ENCODE data around the gene SCUBE1. TPM values are rescaled to one million over a fixed set of nuclear protein-coding genes. Genes with fewer than 3 reads are reported as not detected.

SCUBE1 gene
- total RNA-seq, 1 experiment from 2014 or later = not detected

DNA sequence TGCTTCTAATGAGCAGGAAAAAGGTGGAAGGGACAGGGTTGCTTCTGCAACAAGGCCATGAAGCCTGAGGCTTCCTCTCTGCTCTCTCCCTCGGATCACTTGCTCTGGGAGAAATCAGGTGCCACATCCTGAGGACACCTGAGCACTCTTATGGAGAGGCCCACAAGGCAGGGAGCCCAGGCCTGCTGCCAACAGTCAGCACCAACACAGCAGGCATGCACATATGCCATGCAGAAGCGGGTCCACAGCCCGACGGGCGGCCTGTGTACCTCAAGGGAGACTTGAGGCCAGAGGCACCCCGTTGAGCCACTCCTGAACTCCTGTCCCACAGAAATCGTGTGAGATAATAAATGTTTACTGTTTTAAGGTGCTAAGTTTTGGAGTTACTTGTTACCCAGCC is 165.7 kb downstream of the SCUBE1 start:
- no peaks in the 10 kb centered on the region for H3K9me3 ChIP-seq (replicated peaks)
- DNase-seq (ENCODE audit: low read depth in 1 of 2, low spot score in 2 of 2) = no peak

DNA sequence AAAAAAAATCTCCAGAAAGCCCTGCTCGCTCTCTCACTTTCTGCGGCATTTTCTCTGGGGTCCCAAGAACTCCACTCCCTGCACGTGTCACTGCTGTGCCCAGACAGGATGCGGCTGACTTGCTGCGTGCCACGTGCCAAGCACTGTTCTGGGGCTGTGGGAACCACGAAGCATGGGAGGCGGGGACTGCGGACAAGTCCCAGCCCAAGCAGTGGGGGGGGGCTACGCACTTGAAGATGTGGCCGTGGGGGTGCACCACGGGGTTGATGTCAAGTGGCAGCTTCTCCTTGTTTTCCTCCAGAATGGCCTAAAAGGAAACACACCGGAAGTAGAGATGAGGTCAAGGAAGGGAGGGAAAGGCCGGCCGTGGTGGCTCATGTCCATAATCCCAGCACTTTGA is 167.1 kb downstream of the SCUBE1 start:
- no peaks in the 10 kb centered on the region for H3K27me3 ChIP-seq (replicated peaks)
- H3K36me3 ChIP-seq = peaks cover 79% of the 10 kb centered on the region
- H3K27ac ChIP-seq = no peak overlapping the region
- no peak for DNase-seq (ENCODE audit: low read depth in 1 of 2, low spot score in 2 of 2)
- no peaks in the 10 kb centered on the region for H3K4me1 ChIP-seq (replicated peaks)
- H3K9me3 ChIP-seq (replicated peaks) = no peaks in the 10 kb centered on the region
- no peak overlapping the region for H3K4me3 ChIP-seq

More for the DNA sequence above, 165.7 kb downstream of the SCUBE1 start:
- H3K4me1 ChIP-seq (replicated peaks) = no peaks in the 10 kb centered on the region; the same call in 1 of the 2 replicates
- H3K36me3 ChIP-seq = peaks cover 74% of the 10 kb centered on the region
- H3K27me3 ChIP-seq (replicated peaks) = no peaks in the 10 kb centered on the region
- H3K27ac ChIP-seq = no peak overlapping the region
- no peak overlapping the region for H3K4me3 ChIP-seq

- H3K27me3 ChIP-seq (replicated peaks) = no peaks in the 10 kb centered on the region
- no peak for DNase-seq (ENCODE audit: low read depth in 1 of 2, low spot score in 2 of 2)
- no peak overlapping the region for H3K27ac ChIP-seq
- H3K36me3 ChIP-seq = peaks cover 77% of the 10 kb centered on the region
- no peaks in the 10 kb centered on the region for H3K9me3 ChIP-seq (replicated peaks)
- H3K4me1 ChIP-seq (replicated peaks) = no peaks in the 10 kb centered on the region
- H3K4me3 ChIP-seq = no peak overlapping the region
Observed at GRCh38 chr22:43174941-43175531, 168.1 kb downstream of the SCUBE1 start.

- DNase-seq (ENCODE audit: low read depth in 1 of 2, low spot score in 2 of 2) = no peak
- Histone ChIP-seq H3K4me1 (replicated peaks) (no peaks in the 10 kb centered on the region), H3K4me3 (no peak overlapping the region), H3K36me3 (peaks cover 74% of the 10 kb centered on the region), H3K9me3 (replicated peaks) (no peaks in the 10 kb centered on the region), H3K27me3 (replicated peaks) (no peaks in the 10 kb centered on the region), H3K27ac (no peak overlapping the region)
Observed at GRCh38 chr22:43173976-43174720, 169.0 kb downstream of the SCUBE1 start.

GRCh38 chr22:43173566-43173965 is 169.6 kb downstream of the SCUBE1 start:
- no peaks in the 10 kb centered on the region for H3K27me3 ChIP-seq (replicated peaks)
- no peak for DNase-seq (ENCODE audit: low read depth in 1 of 2, low spot score in 2 of 2)
- no peaks in the 10 kb centered on the region for H3K9me3 ChIP-seq (replicated peaks)
- no peak overlapping the region for H3K27ac ChIP-seq
- peaks cover 74% of the 10 kb centered on the region for H3K36me3 ChIP-seq
- H3K4me1 ChIP-seq (replicated peaks) = no peaks in the 10 kb centered on the region
- no peak overlapping the region for H3K4me3 ChIP-seq

- no peak overlapping the region for H3K4me3 ChIP-seq
- H3K9me3 ChIP-seq (replicated peaks) = no peaks in the 10 kb centered on the region
- no peak for DNase-seq (ENCODE audit: low read depth in 1 of 2, low spot score in 2 of 2)
- no peaks in the 10 kb centered on the region for H3K27me3 ChIP-seq (replicated peaks)
- H3K4me1 ChIP-seq (replicated peaks) = no peaks in the 10 kb centered on the region
- H3K27ac ChIP-seq = no peak overlapping the region
- H3K36me3 ChIP-seq = peaks cover 76% of the 10 kb centered on the region
Observed at GRCh38 chr22:43172191-43172590, 171.0 kb downstream of the SCUBE1 start.

- Histone ChIP-seq H3K9me3 (replicated peaks) (no peaks in the 10 kb centered on the region), H3K27me3 (replicated peaks) (no peaks in the 10 kb centered on the region), H3K36me3 (peaks cover 75% of the 10 kb centered on the region), H3K27ac (no peak overlapping the region), H3K4me1 (replicated peaks) (no peaks in the 10 kb centered on the region), H3K4me3 (no peak overlapping the region)
- no peak for DNase-seq (ENCODE audit: low read depth in 1 of 2, low spot score in 2 of 2)
Observed at GRCh38 chr22:43171607-43172006, 171.6 kb downstream of the SCUBE1 start.

DNA sequence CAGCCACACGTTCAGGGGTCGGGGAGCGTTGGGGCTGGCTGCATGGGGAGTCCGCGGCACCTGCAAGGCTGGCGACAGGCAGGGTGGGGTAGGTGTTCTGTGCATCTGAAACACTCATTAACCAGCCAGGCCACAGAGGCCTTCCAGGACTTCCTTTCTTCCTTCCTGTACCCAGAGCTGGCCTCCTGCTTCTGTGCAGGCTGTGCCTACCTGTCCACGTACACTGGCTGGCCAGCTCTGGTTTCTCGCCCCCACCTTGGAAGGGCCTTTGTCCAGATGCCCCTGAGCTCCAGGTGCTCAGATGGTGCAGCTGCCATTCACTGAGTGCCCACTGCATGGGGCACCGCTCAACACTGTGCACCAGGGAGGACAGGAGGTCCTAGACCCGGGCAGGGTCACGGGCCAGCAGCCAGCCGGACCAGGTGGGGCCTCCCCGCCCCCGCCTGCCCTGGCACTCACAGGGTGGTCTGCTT is 172.1 kb downstream of the SCUBE1 start:
- Histone ChIP-seq H3K27me3 (replicated peaks) (no peaks in the 10 kb centered on the region), H3K36me3 (peaks cover 75% of the 10 kb centered on the region), H3K4me1 (replicated peaks) (no peaks in the 10 kb centered on the region), H3K9me3 (replicated peaks) (no peaks in the 10 kb centered on the region), H3K27ac (no peak overlapping the region), H3K4me3 (no peak overlapping the region)
- DNase-seq (ENCODE audit: low read depth in 1 of 2, low spot score in 2 of 2) = no peak

DNA sequence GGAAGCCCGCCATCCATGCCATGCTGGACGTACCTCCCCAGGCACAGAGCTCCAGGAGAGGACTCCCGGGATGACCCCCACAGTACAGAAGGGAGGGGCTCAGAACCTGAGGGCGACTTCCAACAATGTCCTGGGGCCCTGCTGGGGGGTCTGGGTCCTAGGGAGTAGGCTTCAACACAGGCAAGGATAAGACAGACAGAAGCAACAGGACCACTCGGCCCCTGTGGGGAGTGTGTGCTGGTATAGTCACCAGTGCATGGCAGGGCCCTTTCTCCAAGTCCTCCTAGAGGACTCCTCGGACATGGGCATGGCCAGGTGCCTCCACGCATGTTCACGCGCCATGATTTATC is 173.1 kb downstream of the SCUBE1 start:
- DNase-seq (ENCODE audit: low read depth in 1 of 2, low spot score in 2 of 2) = no peak
- H3K4me3 ChIP-seq = no peak overlapping the region

DNA sequence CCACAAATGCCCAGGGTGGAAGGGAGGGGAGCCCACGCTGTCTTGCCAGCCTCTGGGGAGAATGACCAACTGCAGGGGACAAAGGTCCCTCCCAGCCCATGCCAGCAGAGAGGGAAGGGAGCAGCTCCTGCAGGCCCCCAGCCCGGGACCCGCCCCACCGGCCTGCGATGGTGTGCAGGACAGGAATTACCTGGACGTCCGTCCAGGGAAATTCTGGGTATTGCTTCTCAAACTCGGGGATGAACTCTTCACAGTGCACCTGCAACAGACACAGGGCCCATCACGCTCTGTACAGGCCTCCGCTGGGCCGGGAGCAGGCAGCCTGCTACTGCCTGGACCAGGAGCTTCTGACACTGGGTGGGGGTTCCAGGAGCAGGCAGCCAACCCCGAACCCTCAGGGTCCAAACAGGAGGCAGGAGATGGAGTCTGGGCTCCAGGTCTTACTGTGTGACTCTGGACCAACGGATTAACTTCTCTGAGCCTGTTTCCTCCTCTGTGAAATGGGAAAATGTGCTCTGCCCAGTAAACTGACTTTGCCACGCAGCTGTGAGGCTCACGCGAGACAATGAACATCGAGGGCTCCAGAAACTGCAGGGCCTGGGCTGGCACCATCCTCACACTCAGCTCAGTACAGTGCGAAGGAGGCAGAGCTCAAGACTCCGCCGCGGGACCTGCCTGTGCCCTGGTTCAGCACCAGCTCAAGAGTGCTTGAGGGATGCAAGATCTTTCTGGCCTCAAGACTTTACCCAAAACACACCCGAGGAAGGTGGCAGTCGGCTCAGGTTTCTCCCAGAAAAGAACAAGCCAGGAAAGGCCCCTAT is 173.7 kb downstream of the SCUBE1 start:
- Histone ChIP-seq H3K4me1 (replicated peaks) (no peaks in the 10 kb centered on the region), H3K27me3 (replicated peaks) (no peaks in the 10 kb centered on the region), H3K27ac (no peak overlapping the region), H3K4me3 (no peak overlapping the region), H3K36me3 (peaks cover 66% of the 10 kb centered on the region), H3K9me3 (replicated peaks) (no peaks in the 10 kb centered on the region)
- no peak for DNase-seq (ENCODE audit: low read depth in 1 of 2, low spot score in 2 of 2)

More for the DNA sequence above, 173.1 kb downstream of the SCUBE1 start:
- Histone ChIP-seq H3K36me3 (peaks cover 71% of the 10 kb centered on the region), H3K9me3 (replicated peaks) (no peaks in the 10 kb centered on the region), H3K27me3 (replicated peaks) (no peaks in the 10 kb centered on the region), H3K4me1 (replicated peaks) (no peaks in the 10 kb centered on the region), H3K27ac (no peak overlapping the region)

- Histone ChIP-seq H3K9me3 (replicated peaks) (no peaks in the 10 kb centered on the region), H3K4me1 (replicated peaks) (no peaks in the 10 kb centered on the region), H3K36me3 (peaks cover 57% of the 10 kb centered on the region), H3K27ac (no peak overlapping the region), H3K4me3 (no peak overlapping the region), H3K27me3 (replicated peaks) (no peaks in the 10 kb centered on the region)
- no peak for DNase-seq (ENCODE audit: low read depth in 1 of 2, low spot score in 2 of 2)
Observed at GRCh38 chr22:43168471-43169309, 174.5 kb downstream of the SCUBE1 start.

GRCh38 chr22:43167001-43167589 is 176.1 kb downstream of the SCUBE1 start:
- Histone ChIP-seq H3K4me1 (replicated peaks) (no peaks in the 10 kb centered on the region), H3K36me3 (peaks cover 51% of the 10 kb centered on the region), H3K27me3 (replicated peaks) (no peaks in the 10 kb centered on the region), H3K9me3 (replicated peaks) (no peaks in the 10 kb centered on the region), H3K4me3 (no peak overlapping the region), H3K27ac (no peak overlapping the region)
- DNase-seq (ENCODE audit: low read depth in 1 of 2, low spot score in 2 of 2) = no peak

Measured in SJSA1 (cell line).